HG03571 (cell line): ENCODE data around the gene HRCT1.
"Not testable (repeated sequence)": the region's sequence is repeated elsewhere in the genome, so short reads cannot be mapped to it uniquely, and the experiment has no call there.

ENCODE experiments used
- ATAC-seq: cut with Tn5 transposase; IDR thresholded peaks from one replicate; pipeline ENCODE4 v1.9.1; 2021; ENCODE audit not compliant: unreplicated experiment

HRCT1 gene

DNA sequence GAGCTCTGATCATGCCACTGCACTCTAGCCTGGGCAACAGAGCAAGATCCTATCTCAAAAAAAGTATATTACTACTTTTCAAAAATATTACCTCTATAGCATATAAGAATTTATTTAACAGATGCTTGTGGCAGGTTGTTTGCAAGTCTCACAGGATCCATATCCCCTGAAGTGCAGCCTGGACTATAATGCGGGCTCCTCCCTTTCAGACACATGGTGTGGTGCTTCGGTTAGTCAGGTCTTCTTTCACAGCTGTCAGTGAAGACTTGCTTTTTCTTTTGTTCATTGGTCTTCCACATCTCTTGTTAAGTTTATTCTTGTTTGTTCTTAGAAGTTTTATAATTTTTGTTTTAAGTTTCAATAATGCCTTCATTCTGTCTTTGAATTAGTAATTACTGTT lies 9.4 kb upstream of the HRCT1 start:
- ATAC-seq, result no peak

DNA sequence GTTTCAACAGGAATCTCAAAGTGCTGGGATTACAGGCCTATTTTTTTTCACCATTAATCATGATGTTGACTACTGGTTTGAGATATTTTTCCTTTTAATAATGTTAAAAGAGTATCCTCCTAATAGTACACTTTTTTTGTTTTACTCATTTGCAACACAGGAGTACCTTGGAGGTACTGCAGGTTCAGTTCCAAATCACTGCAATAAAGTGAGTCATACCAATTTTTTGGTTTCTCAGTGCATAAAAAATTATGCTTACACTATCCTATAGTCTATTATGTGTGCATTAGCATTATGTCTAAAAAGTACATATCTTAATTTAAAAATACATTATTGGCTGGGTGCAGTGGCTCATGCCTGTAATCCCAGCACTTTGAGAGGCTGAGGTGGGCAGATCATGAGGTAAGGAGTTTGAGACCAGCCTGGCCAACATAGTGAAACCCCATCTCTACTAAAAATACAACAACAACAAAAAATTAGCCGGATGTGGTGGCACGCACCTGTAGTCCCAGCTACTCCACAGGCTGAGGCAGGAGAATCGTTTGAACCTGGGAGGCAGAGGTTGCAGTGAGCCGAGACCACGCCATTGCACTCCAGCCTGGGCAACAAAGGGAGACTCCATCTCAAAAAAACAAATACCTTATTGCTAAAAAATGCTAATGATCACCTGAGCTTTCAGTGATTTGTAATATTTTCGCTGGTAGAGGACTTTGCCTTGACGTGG lies 8.5 kb upstream of the HRCT1 start:
- not testable (repeated sequence) for ATAC-seq

DNA sequence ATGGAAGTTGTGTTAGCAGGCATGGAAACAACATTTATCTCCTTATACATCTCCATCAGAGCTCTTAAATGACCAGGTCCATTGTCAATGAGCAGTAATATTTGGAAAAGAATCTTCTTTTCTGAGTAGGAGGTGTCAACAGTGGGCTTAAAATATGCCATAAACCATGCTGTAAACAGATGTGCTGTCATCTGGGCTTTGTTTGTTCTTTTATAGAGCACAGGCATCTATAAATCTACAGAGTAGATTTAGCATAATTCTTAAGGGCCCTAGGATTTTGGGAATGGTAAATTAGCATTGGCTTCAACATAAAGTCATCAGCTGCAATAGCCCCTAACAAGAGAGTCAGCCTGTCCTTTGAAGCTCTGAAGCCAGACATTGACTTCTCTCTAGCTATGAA lies 7.7 kb upstream of the HRCT1 start:
- ATAC-seq, result no peak

DNA sequence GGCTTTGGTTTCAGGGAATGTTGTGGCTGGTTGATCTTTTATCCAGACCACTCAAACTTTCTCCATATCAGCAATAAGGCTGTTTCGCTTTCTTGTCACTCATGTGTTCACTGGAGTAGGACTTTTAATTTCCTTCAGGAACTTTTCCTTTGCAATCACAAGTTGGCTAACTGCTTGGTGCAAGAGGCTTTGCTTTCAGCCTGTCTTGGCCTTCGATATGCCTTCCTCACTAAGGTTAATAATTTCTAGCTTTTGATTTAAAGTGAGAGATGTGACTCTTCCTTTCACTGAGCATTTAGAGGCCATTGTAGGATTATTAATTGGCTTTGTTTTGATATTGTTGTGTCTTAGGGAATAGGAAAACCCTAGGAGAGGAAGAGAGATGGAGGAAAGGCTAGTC lies 7.0 kb upstream of the HRCT1 start:
- no peak for ATAC-seq

DNA sequence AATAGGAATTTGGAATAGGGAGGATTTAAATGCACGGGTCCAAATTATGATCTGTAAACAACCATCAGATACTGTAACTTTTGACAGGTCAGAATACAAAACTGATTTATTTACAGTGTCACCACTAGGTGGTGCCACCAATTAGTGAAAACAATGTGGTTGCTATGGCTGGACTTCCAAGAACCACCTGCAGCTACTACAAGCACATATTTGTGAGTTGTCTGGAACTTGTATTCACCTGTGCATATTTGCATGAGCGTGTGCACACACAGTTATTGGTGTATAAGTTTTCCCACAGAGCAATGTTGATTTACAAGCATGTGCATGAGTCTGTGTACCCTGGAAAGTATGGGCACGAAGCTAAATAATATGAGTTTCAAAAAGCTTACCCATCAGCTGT lies 3.0 kb upstream of the HRCT1 start:
- no peak for ATAC-seq

DNA sequence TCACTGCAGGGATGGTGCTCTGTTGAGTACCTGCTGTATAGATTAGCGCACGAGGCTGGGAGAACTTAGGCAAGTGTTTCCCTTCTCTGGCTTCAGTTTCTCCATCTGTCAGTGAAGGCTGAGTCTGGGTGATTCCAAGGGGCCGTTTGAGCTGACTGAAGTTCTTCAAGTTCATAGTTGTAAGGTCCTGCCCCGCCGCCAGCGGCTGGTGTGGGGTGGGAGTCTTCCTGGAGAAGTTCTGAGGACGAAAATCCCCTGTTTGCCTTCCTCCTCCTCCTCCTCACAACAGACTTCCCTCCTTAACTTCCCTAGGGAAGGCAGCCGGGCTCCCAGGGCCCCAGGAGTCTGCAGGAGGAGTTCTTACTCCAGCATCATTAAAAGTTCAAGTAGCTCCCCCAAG lies 1.7 kb upstream of the HRCT1 start:
- ATAC-seq, result no peak

DNA sequence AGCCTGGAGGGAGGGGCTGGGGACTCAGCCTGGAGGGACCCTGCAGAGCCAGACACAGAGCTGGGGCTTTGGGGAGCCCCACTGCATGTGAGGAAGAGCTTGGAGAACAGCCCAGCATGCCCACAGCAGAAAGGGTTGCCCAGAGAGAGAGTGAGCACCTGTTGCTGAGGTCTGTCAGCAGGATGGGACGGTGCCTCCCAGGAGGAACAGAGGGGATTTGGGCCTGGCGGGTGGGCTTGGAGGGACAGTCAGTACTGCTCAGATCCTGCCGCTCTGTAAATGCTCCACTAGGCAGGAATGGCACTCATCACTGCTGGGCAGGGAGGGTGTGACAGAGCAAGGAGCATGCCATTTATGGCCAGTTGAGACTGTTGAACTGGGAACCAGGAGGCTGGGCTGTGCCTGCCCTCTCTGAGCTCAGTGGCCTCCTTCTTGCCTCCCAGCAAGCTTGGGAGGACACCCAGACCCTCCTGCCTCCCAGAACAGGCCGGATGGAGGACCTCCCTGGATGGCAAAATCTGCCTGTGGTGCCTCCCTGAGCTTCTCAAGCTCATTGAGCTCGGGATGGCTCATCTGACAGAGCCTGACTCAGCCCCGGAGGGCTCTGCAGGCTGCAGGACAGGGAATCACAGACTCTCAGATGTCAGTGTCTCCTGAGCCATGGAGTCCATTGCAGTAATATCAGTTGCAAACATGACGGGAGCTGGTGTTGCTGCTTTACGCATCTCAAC lies 786 bp upstream of the HRCT1 start:
- no peak for ATAC-seq

DNA sequence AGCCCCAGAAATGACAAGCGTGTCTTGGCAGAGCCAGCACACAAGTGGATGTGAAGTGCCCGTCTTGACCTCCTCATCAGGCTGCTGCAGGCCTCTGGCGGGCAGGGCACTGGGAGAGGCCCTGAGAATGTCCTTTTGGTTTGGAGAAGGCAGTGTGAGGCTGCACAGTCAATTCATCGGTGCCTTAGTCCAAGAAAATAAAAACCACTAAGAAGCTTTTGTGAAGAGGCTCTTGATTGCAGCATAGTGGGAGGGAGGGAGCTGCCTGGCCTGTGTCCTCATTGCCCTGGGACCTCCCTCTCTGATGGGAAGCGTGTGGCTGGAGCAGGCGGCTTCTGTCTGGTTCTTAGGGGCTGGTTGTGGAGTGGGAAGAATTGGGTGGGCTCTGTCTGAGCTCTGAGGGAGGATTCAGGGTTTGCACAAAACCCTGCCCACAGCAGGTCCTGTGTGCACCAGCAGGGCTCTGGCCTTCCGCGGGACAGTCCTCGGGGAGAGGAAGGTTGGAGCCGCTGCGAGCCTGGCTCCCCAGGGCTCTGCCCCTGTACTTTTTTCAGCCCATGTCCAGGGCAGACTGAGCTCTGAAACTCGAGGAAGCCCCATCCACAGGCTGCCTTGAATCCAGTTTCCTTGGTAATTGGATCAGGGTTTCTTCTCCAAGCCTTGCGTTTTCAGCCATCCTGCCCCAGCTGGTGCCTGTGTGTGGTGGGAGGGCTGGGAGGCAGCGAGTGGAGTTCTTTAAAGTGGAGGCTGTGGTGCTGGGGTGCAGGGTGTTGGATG lies 1.1 kb downstream of the HRCT1 start:
- no peak for ATAC-seq

DNA sequence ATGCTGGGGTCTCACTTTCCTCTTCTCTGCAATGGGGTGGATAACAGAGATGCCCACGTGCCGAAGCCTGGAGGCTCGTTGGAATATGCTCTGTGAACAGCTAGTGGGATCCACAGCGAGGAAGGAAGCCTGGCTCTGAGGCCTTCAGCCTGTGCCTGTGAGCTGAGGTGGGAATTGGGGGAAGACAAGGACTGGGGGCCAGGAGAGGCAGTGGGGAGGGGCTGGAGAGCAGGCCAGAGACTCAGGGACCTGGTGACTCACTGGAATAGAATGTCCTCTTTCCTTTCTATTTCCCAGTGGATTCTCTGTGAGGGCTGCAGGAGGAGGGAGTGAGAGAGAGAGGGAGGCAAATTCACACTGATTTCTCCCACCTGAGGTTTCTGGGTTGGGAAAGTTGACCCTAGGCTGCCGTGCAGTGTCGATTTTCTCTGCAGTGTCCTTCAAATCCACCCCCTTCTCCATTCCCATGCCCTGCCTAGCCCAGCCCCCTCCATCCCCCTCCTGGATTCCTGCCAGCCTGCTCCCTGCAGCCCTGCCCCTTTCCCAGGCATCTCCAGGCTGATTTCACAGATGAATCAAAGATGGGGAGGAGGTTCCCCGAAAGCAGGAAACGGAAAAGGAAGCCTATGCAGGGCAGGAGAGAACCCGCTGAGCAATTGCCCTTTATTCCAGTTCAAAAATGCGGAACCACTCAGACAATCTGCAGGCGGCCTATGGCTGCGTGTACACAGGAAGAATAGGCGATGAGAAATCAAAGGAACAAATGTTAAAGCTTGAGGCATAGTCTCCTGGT lies 1.9 kb downstream of the HRCT1 start:
- ATAC-seq, result no peak

DNA sequence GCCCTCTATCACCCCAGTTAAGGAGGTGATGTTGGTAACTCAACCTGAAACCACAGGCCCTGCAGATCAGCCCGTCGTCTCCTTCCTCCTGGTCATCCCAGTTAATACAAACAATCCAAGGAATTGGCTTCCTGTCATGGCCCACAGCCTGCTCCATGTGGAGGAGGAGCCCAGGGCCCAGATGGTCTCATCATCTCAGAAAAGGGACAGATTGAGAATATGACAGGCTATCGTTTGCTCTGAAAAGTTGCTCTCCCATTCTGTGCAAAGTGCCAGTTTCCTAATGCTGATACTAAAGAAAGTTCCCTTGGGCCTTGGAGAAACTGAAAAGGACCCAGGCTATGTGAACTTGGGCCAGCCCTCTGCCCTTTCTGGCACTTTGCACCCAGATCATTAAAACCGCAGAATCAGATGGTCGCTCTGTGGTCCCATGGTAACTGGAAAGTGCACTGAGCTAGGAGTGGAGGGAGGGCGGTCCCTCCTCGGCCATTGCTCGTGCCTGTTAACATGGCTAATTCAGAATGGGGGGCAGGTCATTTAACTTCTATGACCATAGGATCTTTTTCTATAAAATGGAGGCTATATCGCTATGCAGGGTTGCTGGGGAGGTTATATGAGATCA lies 2.6 kb downstream of the HRCT1 start:
- no peak for ATAC-seq

DNA sequence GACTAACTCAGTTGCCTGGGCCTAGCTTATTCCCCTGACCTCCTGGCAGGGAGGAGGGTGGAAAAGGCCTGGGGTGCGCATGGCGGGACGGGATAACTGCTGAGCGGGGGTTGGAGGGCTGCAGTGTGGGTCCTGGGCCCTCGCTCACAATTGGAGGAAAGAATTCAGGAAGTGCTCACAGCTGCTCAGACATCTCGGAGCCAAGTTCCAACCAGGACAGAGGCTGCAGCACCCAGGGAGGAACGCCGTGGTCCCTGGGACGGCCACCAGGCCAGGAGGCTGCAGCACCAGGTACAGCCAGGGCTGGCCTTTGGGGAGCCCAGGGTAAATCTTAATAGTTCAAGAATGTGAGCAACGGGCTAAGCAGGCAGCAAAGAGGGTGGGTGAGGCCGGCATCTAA lies 3.3 kb downstream of the HRCT1 start, which contains the start of gene SPAAR:
TSS of gene SPAAR (plus strand) at position 217 of the 400 bp plus-strand sequence. CDS start 974 bp downstream, outside the sequence.
- ATAC-seq, result no peak

DNA sequence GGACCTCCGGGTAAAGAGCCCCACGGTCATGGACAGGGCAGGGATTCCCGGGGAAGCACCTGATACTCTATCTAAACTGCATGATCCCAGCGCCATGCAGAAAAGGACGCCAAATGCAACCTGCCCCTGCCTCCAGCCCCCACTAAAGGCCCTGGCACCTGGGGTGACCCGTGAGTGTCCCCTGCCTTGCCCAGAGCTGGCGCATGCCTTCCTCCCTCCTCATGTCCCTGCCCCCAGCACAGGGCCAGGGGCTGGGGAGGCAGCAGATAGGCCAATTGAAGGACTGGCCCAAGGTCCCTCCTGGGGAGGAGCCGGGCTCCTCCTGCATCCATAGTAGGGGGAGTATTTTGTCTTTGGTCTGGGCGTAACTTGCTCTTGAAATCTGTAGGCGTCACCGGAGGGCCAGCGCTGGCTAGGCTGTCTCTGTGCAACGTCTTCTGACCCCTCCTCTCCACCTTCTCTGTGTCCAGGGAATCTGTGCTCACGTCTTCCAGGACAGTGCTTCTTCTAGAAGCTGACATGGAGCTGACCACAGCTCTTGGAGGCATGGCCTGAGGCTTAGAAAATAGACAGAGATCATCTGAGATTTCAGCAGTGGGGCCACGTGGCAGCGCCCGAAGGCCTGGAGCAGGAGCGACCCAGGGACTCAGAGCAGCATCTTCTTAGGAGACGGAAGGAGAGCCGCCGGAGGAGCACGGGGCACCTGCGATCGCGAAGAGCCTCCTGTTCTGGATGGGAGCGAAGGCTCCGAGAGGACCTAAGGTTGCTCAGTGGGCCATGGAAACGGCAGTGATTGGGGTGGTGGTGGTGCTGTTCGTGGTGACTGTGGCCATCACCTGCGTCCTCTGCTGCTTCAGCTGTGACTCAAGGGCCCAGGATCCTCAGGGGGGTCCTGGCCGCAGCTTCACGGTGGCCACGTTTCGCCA lies 3.9 kb downstream of the HRCT1 start:
- no peak for ATAC-seq

DNA sequence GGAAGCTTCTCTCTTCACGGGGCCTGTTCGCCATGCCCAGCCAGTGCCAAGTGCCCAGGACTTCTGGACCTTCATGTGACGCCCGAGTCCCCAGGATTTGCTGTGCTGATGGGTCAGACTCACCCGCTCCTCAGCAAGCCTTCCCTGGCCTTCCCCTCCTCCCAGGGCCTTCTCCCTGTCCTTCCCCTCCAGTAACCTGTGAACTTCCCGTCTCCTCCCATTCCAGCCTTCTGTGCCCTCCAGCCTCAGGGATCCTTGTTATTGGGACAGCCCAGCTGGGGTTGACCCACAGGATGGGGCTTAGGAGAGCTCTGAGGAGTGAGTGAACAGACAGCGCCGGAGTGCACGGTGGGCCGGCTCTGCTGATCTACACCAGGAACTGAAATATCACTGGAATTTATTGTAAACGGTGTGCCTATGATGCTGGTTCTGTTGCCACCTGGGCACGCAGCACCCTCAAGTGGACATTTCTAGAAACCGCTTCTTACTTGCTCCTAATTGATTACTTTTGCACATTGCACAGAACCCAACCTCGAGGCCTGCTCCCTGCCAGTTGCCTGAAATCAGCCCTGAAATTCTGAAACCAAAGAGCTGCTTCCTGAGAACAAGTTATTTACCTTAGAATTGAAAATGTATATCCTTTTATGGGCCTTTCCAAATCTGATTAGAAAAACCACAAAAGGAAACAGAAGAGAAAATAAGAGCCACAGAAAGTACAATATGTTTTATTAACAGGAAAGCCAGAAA lies 4.8 kb downstream of the HRCT1 start:
- ATAC-seq, result no peak

DNA sequence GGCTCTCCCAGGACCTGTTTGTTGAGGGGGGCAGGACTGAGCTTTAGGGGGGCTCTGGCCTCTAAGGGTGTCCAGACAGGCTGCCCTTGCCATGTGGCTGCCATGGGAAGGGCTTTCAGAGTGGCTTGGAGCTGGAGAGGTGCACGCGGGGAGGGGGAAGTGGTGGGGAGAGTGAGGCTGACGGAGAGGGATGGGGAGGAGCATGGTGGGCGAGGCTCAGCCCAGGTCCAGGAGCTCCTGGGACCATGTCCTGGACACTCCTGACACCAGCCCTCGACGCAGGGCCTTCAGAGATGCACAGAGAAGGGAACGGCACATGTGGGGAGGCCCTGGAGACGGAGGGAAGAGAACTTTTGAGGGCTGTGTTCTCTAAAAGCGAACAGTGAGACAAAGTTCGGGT lies 5.7 kb downstream of the HRCT1 start:
- no peak for ATAC-seq

DNA sequence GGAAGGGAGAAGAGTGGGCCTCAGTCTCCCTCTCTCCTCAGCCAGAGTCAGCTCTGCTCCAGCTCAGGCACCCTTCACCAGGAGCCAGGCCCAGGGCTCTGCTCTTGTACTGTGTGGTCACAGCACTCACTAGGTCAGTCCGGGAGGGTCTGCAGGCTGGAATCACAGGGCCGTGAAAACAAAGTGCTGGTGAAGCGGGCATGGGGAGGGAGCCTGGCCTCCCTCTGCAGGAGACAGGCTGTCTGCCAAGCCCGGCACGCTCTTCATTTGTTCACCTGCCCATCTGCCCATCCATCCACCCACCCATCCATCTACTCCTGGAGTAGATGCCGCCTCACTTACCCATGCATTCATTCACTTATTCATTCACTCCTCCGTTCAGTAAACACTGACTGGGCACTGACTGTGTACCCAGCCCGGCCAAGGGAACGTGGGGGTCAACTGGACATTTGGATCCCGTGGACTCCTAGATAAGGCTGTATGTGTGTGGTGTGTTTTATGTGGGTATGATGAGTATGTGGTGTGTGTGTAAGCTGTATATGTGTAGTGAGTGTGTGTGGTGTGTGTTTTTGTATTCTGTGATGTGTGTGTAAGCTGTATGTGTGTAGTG lies 6.9 kb downstream of the HRCT1 start:
- no peak for ATAC-seq

DNA sequence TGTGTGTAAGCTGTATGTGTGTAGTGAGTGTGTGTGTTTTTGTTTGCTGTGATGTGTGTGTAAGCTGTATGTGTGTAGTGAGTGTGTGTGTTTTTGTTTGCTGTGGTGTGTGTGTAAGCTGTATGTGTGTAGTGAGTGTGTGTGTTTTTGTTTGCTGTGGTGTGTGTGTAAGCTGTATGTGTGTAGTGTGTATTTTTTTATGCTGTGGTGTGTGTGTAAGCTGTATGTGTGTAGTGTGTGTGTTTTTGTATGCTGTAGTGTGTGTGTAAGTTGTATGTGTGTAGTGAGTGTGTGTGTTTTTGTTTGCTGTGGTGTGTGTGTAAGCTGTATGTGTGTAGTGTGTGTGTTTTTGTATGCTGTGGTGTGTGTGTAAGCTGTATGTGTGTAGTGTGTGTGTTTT lies 7.4 kb downstream of the HRCT1 start:
- not testable (repeated sequence) for ATAC-seq

DNA sequence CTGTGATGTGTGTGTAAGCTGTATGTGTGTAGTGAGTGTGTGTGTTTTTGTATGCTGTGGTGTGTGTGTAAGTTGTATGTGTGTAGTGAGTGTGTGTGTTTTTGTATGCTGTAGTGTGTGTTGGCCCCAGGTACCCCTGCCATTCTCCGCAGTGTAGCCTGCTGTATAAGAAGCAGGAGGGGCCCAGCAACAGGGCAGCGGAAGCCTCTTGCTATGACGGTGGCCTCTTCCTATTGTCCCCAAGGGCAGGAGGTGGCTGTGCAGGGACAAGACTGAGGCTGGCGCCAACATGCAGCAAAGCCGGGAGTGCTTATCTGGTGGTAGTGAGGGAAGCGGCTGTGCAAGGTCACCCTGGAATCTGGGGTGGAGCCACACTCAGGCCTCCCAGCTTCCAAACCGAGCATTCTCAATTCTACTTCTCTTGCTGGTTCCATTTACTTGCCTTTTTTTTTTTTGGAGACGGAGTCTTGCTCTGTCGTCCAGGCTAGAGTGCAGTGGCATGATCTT lies 8.4 kb downstream of the HRCT1 start:
- ATAC-seq, result no peak

DNA sequence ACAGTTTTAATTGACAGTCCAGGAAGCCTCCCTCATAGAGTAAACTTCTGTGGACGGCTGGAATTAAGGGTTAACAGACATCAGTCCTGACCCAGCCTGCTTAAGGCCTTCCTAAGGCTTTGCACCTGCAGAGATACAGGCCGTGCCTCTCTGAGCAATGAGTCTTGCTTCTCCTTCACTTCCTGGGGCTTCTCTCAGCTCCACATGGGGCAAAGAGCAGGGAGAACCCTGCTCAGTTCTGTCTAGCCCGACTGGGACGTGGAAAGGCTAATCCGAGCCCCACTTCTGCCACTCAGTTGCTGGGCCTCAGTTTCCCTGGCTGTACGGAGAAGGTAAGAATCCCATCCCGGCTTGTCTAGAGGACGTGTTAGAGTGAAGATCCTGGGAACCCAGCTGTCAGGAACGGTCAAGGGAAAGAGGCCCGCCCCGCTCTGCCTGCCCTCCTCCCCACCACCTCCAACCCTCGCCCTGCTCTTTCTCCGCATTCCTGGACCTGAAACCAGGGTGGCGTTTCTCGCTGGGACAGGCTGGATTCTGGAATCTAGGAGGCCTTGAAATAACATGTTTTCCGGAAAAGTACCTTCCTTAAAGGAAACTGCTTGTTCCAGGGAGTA lies 9.8 kb downstream of the HRCT1 start:
- no peak for ATAC-seq
